ENCODE measurements around the gene SSBP1. TPM values are rescaled to one million over a fixed set of nuclear protein-coding genes. Genes with fewer than 3 reads are reported as not detected.

The SSBP1 gene
- total RNA-seq, 1 donor from 2014 or later, result 246 TPM

- TF ChIP-seq CTCF (conservative IDR thresholded peaks at IDR 0.05; ENCODE audit: low read depth, low read length), result no peak
These were observed 28.8 kb upstream of the SSBP1 start for GRCh38 chr7:141709318-141709717.

DNA sequence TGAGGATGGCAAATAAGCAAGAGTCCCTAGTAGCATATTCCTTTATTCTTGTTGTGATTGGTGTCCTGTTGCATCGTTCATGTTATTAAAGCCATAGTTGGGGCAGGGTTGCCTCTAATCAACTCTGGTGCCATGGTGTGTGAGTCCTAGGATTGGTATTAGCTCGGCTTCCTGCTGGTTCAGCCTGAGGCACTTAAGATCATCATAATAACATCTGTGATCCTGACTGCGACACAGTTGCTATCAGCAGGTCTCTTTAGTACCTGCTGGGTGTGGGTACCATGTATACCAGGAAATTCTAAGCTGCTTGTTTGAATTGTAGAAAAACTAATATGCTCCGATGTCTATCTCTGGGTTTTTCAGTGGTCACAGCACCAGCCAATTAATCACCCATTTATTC is 28.4 kb upstream of the SSBP1 start:
- DNase-seq (ENCODE audit: low read depth), result no peak
- no peak for TF ChIP-seq CTCF (conservative IDR thresholded peaks at IDR 0.05; ENCODE audit: low read depth, low read length)
- H3K4me3 ChIP-seq (ENCODE audit: low read depth, low read length), result no peak overlapping the region

More at GRCh38 chr7:141709318-141709717, 28.8 kb upstream of the SSBP1 start:
- DNase-seq (ENCODE audit: low read depth), result no peak
- H3K4me3 ChIP-seq (ENCODE audit: low read depth, low read length), result no peak overlapping the region

- no peak overlapping the region for H3K4me3 ChIP-seq (ENCODE audit: low read depth, low read length)
- peak; percentile 39 for TF ChIP-seq CTCF (conservative IDR thresholded peaks at IDR 0.05; ENCODE audit: low read depth, low read length)
- no peak for DNase-seq (ENCODE audit: low read depth)
These were observed 27.9 kb upstream of the SSBP1 start for GRCh38 chr7:141710301-141710700.

- DNase-seq (ENCODE audit: low read depth), result no peak
- TF ChIP-seq CTCF (conservative IDR thresholded peaks at IDR 0.05; ENCODE audit: low read depth, low read length), result no peak
These were observed 25.4 kb upstream of the SSBP1 start for GRCh38 chr7:141712603-141713255.

GRCh38 chr7:141713890-141714289 is 24.3 kb upstream of the SSBP1 start:
- no peak for DNase-seq (ENCODE audit: low read depth)
- TF ChIP-seq CTCF (conservative IDR thresholded peaks at IDR 0.05; ENCODE audit: low read depth, low read length), result no peak
- no peak overlapping the region for H3K4me3 ChIP-seq (ENCODE audit: low read depth, low read length)

More at GRCh38 chr7:141712603-141713255, 25.4 kb upstream of the SSBP1 start:
- H3K4me3 ChIP-seq (ENCODE audit: low read depth, low read length), result no peak overlapping the region

GRCh38 chr7:141714571-141714970 is 23.6 kb upstream of the SSBP1 start:
- no peak for TF ChIP-seq CTCF (conservative IDR thresholded peaks at IDR 0.05; ENCODE audit: low read depth, low read length)
- H3K4me3 ChIP-seq (ENCODE audit: low read depth, low read length), result no peak overlapping the region
- DNase-seq (ENCODE audit: low read depth), result no peak

GRCh38 chr7:141715018-141715417 is 23.1 kb upstream of the SSBP1 start:
- no peak for DNase-seq (ENCODE audit: low read depth)
- TF ChIP-seq CTCF (conservative IDR thresholded peaks at IDR 0.05; ENCODE audit: low read depth, low read length), result no peak
- no peak overlapping the region for H3K4me3 ChIP-seq (ENCODE audit: low read depth, low read length)
